CD14-positive monocyte (primary cell): Measurements from ENCODE around the gene CLCF1. TPM values are rescaled to one million over a fixed set of nuclear protein-coding genes. Genes with fewer than 3 reads are reported as not detected.

Source experiments
- DNase-seq, 3 donors: peaks; one replicate each; pipeline ENCODE4 v3.0.0-alpha.2; 2011 to 2022
- H2AFZ ChIP-seq: 2 replicates; pipeline ENCODE4 v1.6.0; 2012; ENCODE audit warnings: mild to moderate bottlenecking, low read depth, low read length, inconsistent platforms; ENCODE audit not compliant: insufficient read depth, poor library complexity, severe bottlenecking
- H3K27ac ChIP-seq, 2 donors: 1 replicate in 1 of 2; 2 replicates in 1 of 2; pipeline ENCODE4 v1.5.1; 2012 to 2013; ENCODE audit warnings: low read length in 2 of 2, control low read depth in 1 of 2, inconsistent platforms in 1 of 2, low read depth in 1 of 2, mild to moderate bottlenecking in 1 of 2
- H3K27me3 ChIP-seq, 2 donors: one replicate each; pipeline versions ENCODE4 v1.6.0 to v1.6.1; 2011 to 2013; ENCODE audit warnings: low read length in 2 of 2; ENCODE audit not compliant: control insufficient read depth in 2 of 2, insufficient read depth in 2 of 2
- H3K36me3 ChIP-seq, 2 donors: replicated peaks in 1 of 2; 1 replicate in 1 of 2; 2 replicates in 1 of 2; pipeline versions ENCODE4 v1.5.1 to v1.6.1; 2012 to 2013; ENCODE audit warnings: low read length in 2 of 2, control low read depth in 1 of 2, inconsistent platforms in 1 of 2, mild to moderate bottlenecking in 1 of 2; ENCODE audit not compliant: insufficient read depth in 2 of 2, control insufficient read depth in 1 of 2
- H3K4me1 ChIP-seq, 2 donors: 1 replicate in 1 of 2; 2 replicates in 1 of 2; pipeline versions ENCODE4 v1.5.1 to v1.6.1; 2012 to 2013; ENCODE audit warnings: low read length in 2 of 2, control low read depth in 1 of 2, inconsistent platforms in 1 of 2, mild to moderate bottlenecking in 1 of 2, moderate library complexity in 1 of 2; ENCODE audit not compliant: insufficient read depth in 2 of 2, control insufficient read depth in 1 of 2
- H3K4me2 ChIP-seq: replicated peaks from 2 replicates; pipeline ENCODE3; 2012; ENCODE audit warnings: low read length, moderate library complexity, mild to moderate bottlenecking; ENCODE audit not compliant: poor library complexity, severe bottlenecking; ENCODE audit errors: extremely low read depth
- H3K4me3 ChIP-seq, 3 experiments: fragments of 200-600 bp in 1 of 3; sonication (generic) in 1 of 3; replicated peaks in 1 of 3; 1 replicate in 2 of 3; 2 replicates in 1 of 3; pipeline ENCODE4 v1.5.1; 2011 to 2013; ENCODE audit warnings: low read length in 3 of 3, mild to moderate bottlenecking in 3 of 3, control low read depth in 2 of 3, low read depth in 2 of 3, inconsistent platforms in 1 of 3, moderate library complexity in 1 of 3
- H3K79me2 ChIP-seq: 2 replicates; pipeline ENCODE4 v1.6.0; 2012; ENCODE audit warnings: mild to moderate bottlenecking, control low read depth, inconsistent platforms, low read length, moderate library complexity; ENCODE audit not compliant: insufficient read depth
- H3K9ac ChIP-seq: 2 replicates; pipeline ENCODE4 v1.6.0; 2017; ENCODE audit warnings: low read length, mild to moderate bottlenecking; ENCODE audit not compliant: insufficient read depth, poor library complexity, severe bottlenecking
- H3K9me3 ChIP-seq, 2 donors: replicated peaks in 1 of 2; 1 replicate in 1 of 2; 2 replicates in 1 of 2; pipeline versions ENCODE4 v1.5.1 to v1.6.1; 2012 to 2013; ENCODE audit warnings: low read length in 2 of 2, control low read depth in 1 of 2; ENCODE audit not compliant: control insufficient read depth in 1 of 2, insufficient read depth in 1 of 2
- H4K20me1 ChIP-seq: 2 replicates; pipeline ENCODE4 v1.6.0; 2012; ENCODE audit warnings: mild to moderate bottlenecking, low read length, control low read depth, moderate library complexity; ENCODE audit not compliant: insufficient read depth
- H3K27ac Mint-ChIP-seq, 7 donors: one replicate each; pipeline ENCODE4 v1.8.0; 2020; ENCODE audit warnings: mild to moderate bottlenecking in 7 of 7, mixed read lengths in 7 of 7, moderate library complexity in 6 of 7, inconsistent platforms in 2 of 7
- H3K27me3 Mint-ChIP-seq, 3 donors: one replicate each; pipeline ENCODE4 v1.8.0; 2021 to 2022; ENCODE audit warnings: low read depth in 3 of 3, mild to moderate bottlenecking in 3 of 3, mixed read lengths in 3 of 3, moderate library complexity in 3 of 3, inconsistent platforms in 1 of 3
- H3K36me3 Mint-ChIP-seq, 2 donors: one replicate each; pipeline ENCODE4 v1.8.0; 2020; ENCODE audit warnings: mixed read lengths in 2 of 2, inconsistent platforms in 1 of 2, mild to moderate bottlenecking in 1 of 2
- H3K4me1 Mint-ChIP-seq: one replicate; pipeline ENCODE4 v1.8.0; 2020; ENCODE audit warnings: mild to moderate bottlenecking, mixed read lengths
- H3K4me3 Mint-ChIP-seq, 2 donors: one replicate each; pipeline ENCODE4 v1.8.0; 2020; ENCODE audit warnings: mild to moderate bottlenecking in 2 of 2, mixed read lengths in 2 of 2, moderate library complexity in 1 of 2
- H3K9me3 Mint-ChIP-seq, 7 donors: one replicate each; pipeline ENCODE4 v1.8.0; 2020 to 2022; ENCODE audit warnings: mixed read lengths in 7 of 7, mild to moderate bottlenecking in 6 of 7, moderate library complexity in 6 of 7, inconsistent platforms in 2 of 7
- CTCF ChIP-seq: fragments of 200-600 bp; IDR thresholded peaks from one replicate; pipeline ENCODE4 v1.8.0; 2022; ENCODE audit warnings: antibody characterized with exemption, mild to moderate bottlenecking
- WGBS: methylation state at CpG from one replicate; pipeline ENCODE4 v1.1.5; 2013; ENCODE audit warnings: missing lambda C conversion rate; ENCODE audit not compliant: insufficient coverage; 5-methylcytosine and 5-hydroxymethylcytosine counted together
- intact Hi-C, 2 donors: fragments of 100-400 bp; cut with micrococcal nuclease; formaldehyde crosslinking; loops; one replicate each; pipeline versions ENCODE4 v1.15.0 to v1.15.1; 2023
- polyA plus RNA-seq, 3 donors: library from polyadenylated mRNA; depleted of rRNA in 1 of 3; unstranded in 2 of 3; stranded (reverse) in 1 of 3; fragments of 300-500 nt in 2 of 3; fragments of >200 nt in 1 of 3; fragmentation: Illumina TruSeq in 2 of 3; gene quantifications; 1 replicate in 2 of 3; 2 replicates in 1 of 3; pipeline ENCODE4 v1.2.3, GENCODE V29; 2012 to 2021

CLCF1 gene
- polyA plus RNA-seq, 3 donors: 0.44 to 14.8 (median 0.94) TPM

- Mint-ChIP-seq H3K36me3 (peaks cover 39 to 44% of the 10 kb centered on the region in 2 donors), H3K27me3 (peaks cover 8 to 26% (median 17%) of the 10 kb centered on the region in 3 donors), H3K4me1 (peaks cover 43% of the 10 kb centered on the region), H3K27ac (no peak overlapping the region), H3K4me3 (no peak overlapping the region), H3K9me3 (peaks cover 0 to 2% (median 0%) of the 10 kb centered on the region in 7 donors)
- Histone ChIP-seq H3K27me3 (no peaks in the 10 kb centered on the region), H4K20me1 (peaks cover 1% of the 10 kb centered on the region), H3K4me2 (no peak overlapping the region), H3K79me2 (peaks cover 11% of the 10 kb centered on the region), H3K4me1 (peaks cover 11 to 24% of the 10 kb centered on the region in 2 donors), H3K27ac (no peak overlapping the region), H3K9me3 (no peaks in the 10 kb centered on the region), H3K9ac (no peak overlapping the region), H2AFZ (no peak overlapping the region), H3K4me3 (no peak overlapping the region), H3K36me3 (peaks cover 3 to 17% of the 10 kb centered on the region in 2 donors)
- WGBS: 22% methylated on average over 3 of the region's 3 CpGs
- no peak for TF ChIP-seq CTCF
- DNase-seq: no peak
- intact Hi-C loops: no loop called here
These were observed 9.2 kb downstream of the CLCF1 start for GRCh38 chr11:67364169-67364568.

GRCh38 chr11:67357831-67358670, 15.3 kb downstream of the CLCF1 start:
- peak overlapping the region; percentile 86 to 99 for H3K27ac ChIP-seq
- H3K4me3 Mint-ChIP-seq: peak overlapping the region in 1 of 2 donors; percentile 11
- H2AFZ ChIP-seq: no peak overlapping the region
- peaks cover 0 to 2% (median 0%) of the 10 kb centered on the region in 7 donors for H3K9me3 Mint-ChIP-seq
- H3K4me3 ChIP-seq: no peak overlapping the region
- intact Hi-C loops: loop anchor here in 1 of 2 donors (2.0 kb wide), 1 partner anchor 13 kb away; no protein-coding TSS in a partner anchor
- peak overlapping the region; percentile 59 for H3K4me2 ChIP-seq
- no peak overlapping the region for H3K9ac ChIP-seq
- peak overlapping the region; percentile 93 to 99 (median 97) for H3K27ac Mint-ChIP-seq
- H3K36me3 ChIP-seq: no peaks in the 10 kb centered on the region
- peaks cover 53% of the 10 kb centered on the region for H3K4me1 Mint-ChIP-seq
- peaks cover 52 to 58% of the 10 kb centered on the region in 2 donors for H3K4me1 ChIP-seq
- DNase-seq: no peak
- WGBS: 87% methylated on average over 9 of the region's 12 CpGs
- no peaks in the 10 kb centered on the region for H4K20me1 ChIP-seq
- no peaks in the 10 kb centered on the region for H3K27me3 ChIP-seq
- no peak for TF ChIP-seq CTCF
- H3K36me3 Mint-ChIP-seq: peaks cover 0 to 4% of the 10 kb centered on the region in 2 donors
- H3K27me3 Mint-ChIP-seq: peaks cover 2 to 6% (median 4%) of the 10 kb centered on the region in 3 donors
- H3K79me2 ChIP-seq: peaks cover 15% of the 10 kb centered on the region
- H3K9me3 ChIP-seq: no peaks in the 10 kb centered on the region
